NB4 (cell line): ENCODE results near the gene OR10A5.

Experiments used
- CTCF ChIP-seq: IDR thresholded peaks from one replicate; pipeline ENCODE4 v1.5.1; 2012; ENCODE audit warnings: low read depth, low read length
- POLR2A ChIP-seq: IDR thresholded peaks from 2 replicates; pipeline ENCODE4 v1.6.1; 2011; ENCODE audit warnings: mild to moderate bottlenecking; ENCODE audit not compliant: insufficient read length; ENCODE audit errors: extremely low read depth

- TF ChIP-seq POLR2A: no peak
- no peak for TF ChIP-seq CTCF
Measured at GRCh38 chr11:6894097-6894496, 48.6 kb downstream of the OR10A5 start.
